GM23338 (cell line): Measurements from ENCODE around the gene SH3RF3. TPM values are rescaled to one million over a fixed set of nuclear protein-coding genes. Genes with fewer than 3 reads are reported as not detected.

ENCODE experiments used
- ATAC-seq: fragments of 200-7000 bp; cut with Tn5 transposase; 3 replicates; pipeline ENCODE4 v1.9.1; 2020
- DNase-seq: peaks from one replicate; pipeline ENCODE4 v3.0.0-alpha.2; 2015; ENCODE audit warnings: low spot score
- H2AFZ ChIP-seq: fragments of 200-600 bp; sonication (generic); 2 replicates; pipeline ENCODE4 v1.8.0; 2016; ENCODE audit warnings: antibody characterized with exemption, mild to moderate bottlenecking, moderate library complexity
- H3F3A ChIP-seq: fragments of 200-600 bp; sonication (generic); replicated peaks from 2 replicates; pipeline ENCODE4 v1.8.0; 2017; ENCODE audit warnings: antibody characterized with exemption, mixed run types, low read depth
- H3K27ac ChIP-seq: fragments of 200-600 bp; sonication (generic); 2 replicates; pipeline ENCODE4 v1.6.1; 2016; ENCODE audit warnings: low read depth
- H3K27me3 ChIP-seq: fragments of 200-600 bp; sonication (generic); 2 replicates; pipeline ENCODE4 v1.8.0; 2016; ENCODE audit warnings: mild to moderate bottlenecking, mixed run types, moderate library complexity; ENCODE audit not compliant: insufficient read depth
- H3K36me3 ChIP-seq: fragments of 200-600 bp; sonication (generic); 2 replicates; pipeline ENCODE4 v1.8.0; 2016; ENCODE audit warnings: mild to moderate bottlenecking; ENCODE audit not compliant: insufficient read depth
- H3K4me1 ChIP-seq: fragments of 200-600 bp; sonication (generic); 2 replicates; pipeline ENCODE4 v1.8.0; 2016; ENCODE audit warnings: mild to moderate bottlenecking, moderate library complexity; ENCODE audit not compliant: insufficient read depth
- H3K4me2 ChIP-seq: fragments of 200-600 bp; sonication (generic); 2 replicates; pipeline ENCODE4 v1.7.1; 2017; ENCODE audit warnings: mixed run types
- H3K4me3 ChIP-seq: fragments of 200-600 bp; sonication (generic); 2 replicates; pipeline ENCODE4 v1.6.1; 2016; ENCODE audit warnings: mixed run types
- H3K79me2 ChIP-seq: fragments of 200-600 bp; sonication (generic); replicated peaks from 2 replicates; pipeline ENCODE4 v1.8.0; 2017; ENCODE audit warnings: mild to moderate bottlenecking; ENCODE audit not compliant: insufficient read depth
- H3K9me2 ChIP-seq: fragments of 200-600 bp; sonication (generic); 2 replicates; pipeline ENCODE4 v1.8.0; 2017; ENCODE audit not compliant: insufficient read depth
- H4K20me1 ChIP-seq: fragments of 200-600 bp; sonication (generic); replicated peaks from 2 replicates; pipeline ENCODE4 v1.8.0; 2017; ENCODE audit warnings: mild to moderate bottlenecking; ENCODE audit not compliant: insufficient read depth
- H3K27ac Mint-ChIP-seq: 2 replicates; pipeline ENCODE4 v1.8.0; 2020; ENCODE audit warnings: inconsistent platforms, mild to moderate bottlenecking, moderate library complexity, mixed read lengths
- H3K27me3 Mint-ChIP-seq: 3 replicates; pipeline ENCODE4 v1.8.0; 2022; ENCODE audit warnings: low read depth, mild to moderate bottlenecking, moderate library complexity, mixed read lengths, inconsistent platforms; ENCODE audit not compliant: insufficient read depth, poor library complexity
- H3K36me3 Mint-ChIP-seq: 3 replicates; pipeline ENCODE4 v1.8.0; 2021; ENCODE audit warnings: low read depth, mild to moderate bottlenecking, inconsistent platforms, moderate library complexity, mixed read lengths
- H3K4me1 Mint-ChIP-seq: 3 replicates; pipeline ENCODE4 v1.8.0; 2020; ENCODE audit warnings: mild to moderate bottlenecking, inconsistent platforms, mixed read lengths
- H3K4me3 Mint-ChIP-seq: 3 replicates; pipeline ENCODE4 v1.8.0; 2021; ENCODE audit warnings: moderate library complexity, mild to moderate bottlenecking, inconsistent platforms, mixed read lengths
- H3K9me3 Mint-ChIP-seq: 3 replicates; pipeline ENCODE4 v1.8.0; 2020; ENCODE audit warnings: moderate library complexity, mild to moderate bottlenecking, inconsistent platforms, mixed read lengths
- CREB1 ChIP-seq: fragments of 250-450 bp; sonication (Bioruptor Pico); IDR thresholded peaks from 2 replicates; pipeline ENCODE4 v1.5.0; 2020; ENCODE audit warnings: low read depth, mild to moderate bottlenecking, moderate library complexity
- CTCF ChIP-seq, 2 experiments: fragments of 200-600 bp in 1 of 2; sonication (generic) in 1 of 2; conservative IDR thresholded peaks; 2 replicates each; pipeline versions ENCODE4 v1.5.1 to v1.6.1; 2016 to 2017; ENCODE audit warnings: antibody characterized with exemption in 2 of 2, low read depth in 2 of 2, mild to moderate bottlenecking in 2 of 2, moderate library complexity in 1 of 2
- ETS1 ChIP-seq: IDR thresholded peaks from 2 replicates; pipeline ENCODE4 v1.6.1; 2016; ENCODE audit warnings: antibody characterized with exemption
- EZH2 ChIP-seq: fragments of 200-600 bp; sonication (generic); IDR thresholded peaks from one replicate; pipeline ENCODE4 v1.8.0; 2017; ENCODE audit warnings: antibody characterized with exemption, mild to moderate bottlenecking, low read depth; ENCODE audit not compliant: unreplicated experiment
- EZH2phosphoT487 ChIP-seq: fragments of 200-600 bp; sonication (generic); IDR thresholded peaks from one replicate; pipeline ENCODE4 v1.8.1; 2018; ENCODE audit warnings: antibody characterized with exemption; ENCODE audit not compliant: unreplicated experiment
- JUNB ChIP-seq: IDR thresholded peaks from one replicate; pipeline ENCODE4 v1.6.1; 2016; ENCODE audit warnings: antibody characterized with exemption; ENCODE audit not compliant: unreplicated experiment
- NANOG ChIP-seq: IDR thresholded peaks from 2 replicates; pipeline ENCODE4 v1.6.1; 2016; ENCODE audit warnings: antibody characterized with exemption, borderline replicate concordance
- POLR2AphosphoS5 ChIP-seq: IDR thresholded peaks from 2 replicates; pipeline ENCODE4 v1.6.1; 2016; ENCODE audit warnings: antibody characterized with exemption, low read depth
- REST ChIP-seq: IDR thresholded peaks from one replicate; pipeline ENCODE4 v1.6.1; 2018; ENCODE audit warnings: antibody characterized with exemption; ENCODE audit not compliant: unreplicated experiment
- STAT1 ChIP-seq: IDR thresholded peaks from one replicate; pipeline ENCODE4 v1.6.1; 2016; ENCODE audit warnings: antibody characterized with exemption; ENCODE audit not compliant: unreplicated experiment
- ZNF114 ChIP-seq: fragments of 250-450 bp; sonication (Bioruptor Pico); IDR thresholded peaks from 2 replicates; pipeline ENCODE4 v1.5.0; 2020; ENCODE audit warnings: mild to moderate bottlenecking, moderate library complexity
- ZNF331 ChIP-seq: fragments of 250-450 bp; sonication (Bioruptor Pico); IDR thresholded peaks from 2 replicates; pipeline ENCODE4 v1.5.0; 2020; ENCODE audit warnings: low read depth, mild to moderate bottlenecking, moderate library complexity
- ZNF462 ChIP-seq: fragments of 250-450 bp; sonication (Bioruptor Pico); IDR thresholded peaks from 2 replicates; pipeline ENCODE4 v1.5.0; 2020; ENCODE audit warnings: mild to moderate bottlenecking, moderate library complexity
- polyA plus RNA-seq: library from polyadenylated mRNA; unstranded; fragments of >200 nt; fragmentation: Nextera tagmentation; extraction: Ambion mirVana; gene quantifications from 2 replicates; pipeline ENCODE4 v1.2.1, GENCODE V29; 2016
- total RNA-seq: library from RNA; depleted of rRNA; stranded (reverse); fragments of >200 nt; shearing (Covaris generic); gene quantifications from 2 replicates; pipeline ENCODE4 v1.2.3, GENCODE V29; 2014

Gene SH3RF3
- total and polyA plus RNA-seq, 2 experiments from 2014 or later, result 0.11 to 0.63 TPM

- Mint-ChIP-seq H3K27me3 (peaks cover 13% of the 10 kb centered on the region), H3K27ac (no peak overlapping the region), H3K4me3 (no peak overlapping the region), H3K4me1 (no peaks in the 10 kb centered on the region), H3K9me3 (no peaks in the 10 kb centered on the region), H3K36me3 (no peaks in the 10 kb centered on the region)
- Histone ChIP-seq H4K20me1 (no peaks in the 10 kb centered on the region), H3K27ac (no peak overlapping the region), H3K27me3 (no peaks in the 10 kb centered on the region), H3K9me2 (no peaks in the 10 kb centered on the region), H3F3A (no peaks in the 10 kb centered on the region), H3K4me3 (no peak overlapping the region), H2AFZ (no peak overlapping the region), H3K4me1 (no peaks in the 10 kb centered on the region), H3K36me3 (no peaks in the 10 kb centered on the region), H3K79me2 (no peaks in the 10 kb centered on the region), H3K4me2 (no peak overlapping the region)
- no peak for DNase-seq
- TF ChIP-seq NANOG (no peak), ZNF462 (CRISPR knock-in tag) (no peak), EZH2phosphoT487 (no peak), ETS1 (no peak), POLR2AphosphoS5 (no peak), CTCF (conservative IDR thresholded peaks at IDR 0.05; ENCODE audit: low read depth in 2 of 2) (no peak), STAT1 (no peak), EZH2 (no peak), ZNF331 (no peak), REST (no peak), JUNB (no peak), CREB1 (CRISPR knock-in tag) (no peak), ZNF114 (CRISPR knock-in tag) (no peak)
- no peak for ATAC-seq
These were observed 303.4 kb downstream of the SH3RF3 start for GRCh38 chr2:109432421-109432820.
